ENCODE results near the gene PIP5K1C. TPM values are rescaled to one million over a fixed set of nuclear protein-coding genes. Genes with fewer than 3 reads are reported as not detected.
A peak's percentile ranks its signal among the peaks of the same experiment; 100 is the strongest.

PIP5K1C gene
- total RNA-seq, 2 donors from 2014 or later = 31.3 to 45.8 TPM

DNA sequence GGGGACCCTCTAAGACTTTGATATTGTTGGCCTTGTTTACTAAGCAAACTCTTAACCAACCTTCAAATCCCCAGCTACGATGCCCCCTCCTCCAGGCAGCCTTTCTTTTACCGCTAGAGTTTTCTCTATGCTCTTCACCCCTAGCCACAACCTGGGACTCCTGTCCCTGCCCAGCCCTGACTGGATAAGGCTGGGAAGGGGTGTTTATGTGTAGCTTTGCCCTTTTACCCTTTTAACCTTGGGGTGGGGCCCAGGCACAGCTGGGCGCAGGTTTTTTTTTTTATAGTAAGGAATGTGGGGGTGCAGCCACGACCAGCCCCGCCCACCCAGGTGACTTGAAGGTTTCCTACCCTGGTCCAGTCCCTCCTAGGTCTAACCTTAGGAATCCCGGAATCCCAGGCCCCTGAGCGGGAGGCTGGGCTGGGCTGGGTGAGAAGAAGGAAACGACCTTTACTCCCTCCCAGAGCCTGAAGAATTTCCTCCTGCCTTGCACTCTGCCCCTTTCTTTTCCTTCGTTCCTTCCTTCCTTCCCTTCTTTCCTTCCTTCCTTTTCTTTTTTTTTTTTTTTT, 20.2 kb upstream of the PIP5K1C start:
- Histone ChIP-seq H3K27me3 (peaks cover 21 to 29% of the 10 kb centered on the region in 2 donors), H3K4me1 (peaks cover 0 to 18% of the 10 kb centered on the region in 2 donors), H3K9me3 (no peaks in the 10 kb centered on the region), H3K27ac (no peak overlapping the region), H3K36me3 (no peaks in the 10 kb centered on the region), H3K4me3 (no peak overlapping the region)
- TF ChIP-seq, protein P1, sequence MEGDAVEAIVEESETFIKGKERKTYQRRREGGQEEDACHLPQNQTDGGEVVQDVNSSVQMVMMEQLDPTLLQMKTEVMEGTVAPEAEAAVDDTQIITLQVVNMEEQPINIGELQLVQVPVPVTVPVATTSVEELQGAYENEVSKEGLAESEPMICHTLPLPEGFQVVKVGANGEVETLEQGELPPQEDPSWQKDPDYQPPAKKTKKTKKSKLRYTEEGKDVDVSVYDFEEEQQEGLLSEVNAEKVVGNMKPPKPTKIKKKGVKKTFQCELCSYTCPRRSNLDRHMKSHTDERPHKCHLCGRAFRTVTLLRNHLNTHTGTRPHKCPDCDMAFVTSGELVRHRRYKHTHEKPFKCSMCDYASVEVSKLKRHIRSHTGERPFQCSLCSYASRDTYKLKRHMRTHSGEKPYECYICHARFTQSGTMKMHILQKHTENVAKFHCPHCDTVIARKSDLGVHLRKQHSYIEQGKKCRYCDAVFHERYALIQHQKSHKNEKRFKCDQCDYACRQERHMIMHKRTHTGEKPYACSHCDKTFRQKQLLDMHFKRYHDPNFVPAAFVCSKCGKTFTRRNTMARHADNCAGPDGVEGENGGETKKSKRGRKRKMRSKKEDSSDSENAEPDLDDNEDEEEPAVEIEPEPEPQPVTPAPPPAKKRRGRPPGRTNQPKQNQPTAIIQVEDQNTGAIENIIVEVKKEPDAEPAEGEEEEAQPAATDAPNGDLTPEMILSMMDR (IDR thresholded peaks at IDR 0.05) = no peak
- no peak for DNase-seq (ENCODE audit: low spot score)

DNA sequence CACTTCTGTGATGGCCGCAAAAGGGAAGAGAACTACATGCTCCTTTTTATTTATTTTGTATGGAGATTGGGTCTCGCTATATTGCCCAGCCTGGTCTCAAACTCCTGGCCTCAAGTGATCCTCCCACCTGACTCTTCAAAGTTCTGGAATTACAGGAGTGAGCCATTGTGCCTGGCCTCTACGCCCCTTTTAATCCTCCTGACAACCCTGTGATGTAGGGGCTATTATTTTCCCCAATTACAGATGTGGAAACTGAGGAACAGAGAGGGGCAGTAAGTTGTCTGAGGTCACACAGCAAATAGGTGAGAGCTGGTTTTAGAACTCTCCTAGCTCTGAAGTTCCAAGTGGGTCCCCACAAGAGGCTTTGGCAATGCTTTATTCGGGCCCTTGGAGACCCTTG, 19.6 kb upstream of the PIP5K1C start:
- H3K9me3 ChIP-seq = no peaks in the 10 kb centered on the region
- DNase-seq (ENCODE audit: low spot score) = no peak
- no peak overlapping the region for H3K27ac ChIP-seq
- H3K4me3 ChIP-seq = no peak overlapping the region
- no peaks in the 10 kb centered on the region for H3K36me3 ChIP-seq
- TF ChIP-seq, protein P1 (IDR thresholded peaks at IDR 0.05) = no peak
- H3K27me3 ChIP-seq = peaks cover 21 to 29% of the 10 kb centered on the region in 2 donors
- peaks cover 0 to 18% of the 10 kb centered on the region in 2 donors for H3K4me1 ChIP-seq

DNA sequence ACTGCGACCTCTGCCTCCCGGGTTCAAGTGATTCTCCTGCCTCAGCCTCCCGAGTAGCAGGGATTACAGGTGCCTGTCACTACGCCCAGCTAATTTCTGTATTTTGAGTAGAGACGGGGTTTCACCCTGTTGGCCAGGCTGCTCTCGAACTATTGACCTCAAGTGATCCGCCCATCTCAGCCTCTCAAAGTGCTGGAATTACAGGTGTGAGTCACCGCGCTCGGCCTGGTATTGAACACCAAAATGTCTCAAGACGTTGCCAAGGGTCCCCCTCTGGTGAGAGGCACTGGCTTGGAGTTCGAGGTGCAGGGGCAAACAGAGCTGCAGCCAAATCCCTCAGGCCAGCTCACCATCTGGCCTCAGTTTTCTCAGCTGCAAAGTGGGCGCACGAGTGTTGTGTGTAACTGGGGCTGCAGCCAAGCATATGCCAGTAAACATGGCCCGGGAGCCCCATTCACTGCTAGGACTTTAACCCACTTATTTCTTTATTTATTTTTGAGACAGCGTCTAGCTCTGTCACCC, 15.9 kb upstream of the PIP5K1C start:
- peaks cover 0 to 9% of the 10 kb centered on the region in 2 donors for H3K4me1 ChIP-seq
- H3K4me3 ChIP-seq = no peak overlapping the region
- H3K27me3 ChIP-seq = peaks cover 3 to 7% of the 10 kb centered on the region in 2 donors
- no peaks in the 10 kb centered on the region for H3K9me3 ChIP-seq
- H3K27ac ChIP-seq = no peak overlapping the region
- TF ChIP-seq, protein P1 (IDR thresholded peaks at IDR 0.05) = no peak
- no peaks in the 10 kb centered on the region for H3K36me3 ChIP-seq
- no peak for DNase-seq (ENCODE audit: low spot score)

DNA sequence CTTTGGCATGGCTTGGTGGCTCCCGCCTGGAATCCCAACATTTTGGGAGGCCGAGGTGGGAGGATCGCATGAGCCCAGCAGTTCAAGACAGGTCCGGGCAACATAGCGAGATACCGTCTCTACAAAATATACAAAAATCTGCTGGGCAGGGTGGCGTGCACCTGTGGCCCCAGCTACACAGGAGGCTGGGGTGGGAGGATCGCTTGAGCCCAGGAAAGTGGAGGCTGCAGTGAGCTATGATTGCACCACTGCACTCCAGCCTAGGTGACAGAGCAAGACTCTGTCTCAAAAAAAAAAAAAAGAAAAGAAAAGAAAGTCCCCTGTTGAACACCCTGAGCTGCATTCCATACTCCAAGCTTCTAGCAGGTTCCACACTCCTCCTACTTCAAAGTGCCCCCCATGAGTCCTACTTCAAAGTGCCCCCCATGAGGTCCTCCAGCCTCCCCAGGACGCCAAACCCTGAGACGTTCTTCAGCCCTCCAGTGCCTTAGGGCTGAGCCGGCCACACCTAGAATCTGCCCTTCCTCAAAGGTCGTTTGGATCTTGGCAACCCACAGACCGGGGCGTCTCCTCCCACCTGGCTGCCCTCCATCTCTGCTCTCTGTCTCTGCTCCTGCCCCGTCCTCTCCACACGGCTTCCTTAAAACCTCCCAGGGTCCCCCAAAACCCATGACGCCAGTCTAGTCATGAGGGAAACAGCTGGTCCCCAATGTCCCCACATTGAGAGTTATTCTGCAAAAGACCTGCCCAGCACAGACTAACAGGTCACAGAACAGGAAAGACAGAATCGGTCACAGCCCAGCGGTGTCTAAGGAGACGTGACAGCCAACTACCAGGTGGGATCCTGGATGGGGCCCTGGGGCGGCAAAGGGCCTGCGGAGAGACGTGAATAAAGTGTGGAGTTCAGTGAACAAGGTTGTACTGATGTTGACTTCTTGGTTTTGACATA, 12.7 kb upstream of the PIP5K1C start:
- Histone ChIP-seq H3K4me1 (peaks cover 0 to 4% of the 10 kb centered on the region in 2 donors), H3K9me3 (no peaks in the 10 kb centered on the region), H3K36me3 (no peaks in the 10 kb centered on the region), H3K27me3 (no peaks in the 10 kb centered on the region), H3K4me3 (no peak overlapping the region), H3K27ac (no peak overlapping the region)
- TF ChIP-seq, protein P1 (IDR thresholded peaks at IDR 0.05) = no peak
- no peak for DNase-seq (ENCODE audit: low spot score)

- Histone ChIP-seq H3K27me3 (no peaks in the 10 kb centered on the region), H3K4me3 (no peak overlapping the region), H3K9me3 (no peaks in the 10 kb centered on the region), H3K36me3 (no peaks in the 10 kb centered on the region), H3K4me1 (peaks cover 0 to 4% of the 10 kb centered on the region in 2 donors), H3K27ac (no peak overlapping the region)
- TF ChIP-seq, protein P1 (IDR thresholded peaks at IDR 0.05) = no peak
- DNase-seq (ENCODE audit: low spot score) = peak; percentile 66
Observed at GRCh38 chr19:3710265-3710812, 10.1 kb upstream of the PIP5K1C start.

Data from right atrium auricular region (tissue), 2 donors.